Activated CD8-positive, alpha-beta T cell treated with anti-CD3 and anti-CD28 coated beads, Interleukin-2, amount 10 ng/mL, durations not matched to agents 7 days and 5 days (primary cell): ENCODE results near the gene MYH9. TPM values are rescaled to one million over a fixed set of nuclear protein-coding genes. Genes with fewer than 3 reads are reported as not detected.

Experiments used
- ATAC-seq: fragments of 150-1000 bp; cut with Tn5 transposase; one replicate; pipeline ENCODE4 v1.10.0; 2021; ENCODE audit warnings: moderate library complexity
- CTCF ChIA-PET: fragments of 350-600 bp; sonication (Branson Sonifier 250); formaldehyde crosslinking; loops from one replicate; lab custom pipeline; 2021; ENCODE audit warnings: antibody characterized with exemption; lab: Charles Lee
- POLR2A ChIA-PET: fragments of 350-600 bp; sonication (Branson Sonifier 250); formaldehyde crosslinking; loops from one replicate; lab custom pipeline; 2021; ENCODE audit warnings: antibody characterized with exemption; lab: Charles Lee
- DNase-seq: peaks from one replicate; pipeline ENCODE4 v3.0.0-alpha.2; 2020
- H3K27ac Mint-ChIP-seq: one replicate; pipeline ENCODE4 v1.8.0; 2021; ENCODE audit warnings: mild to moderate bottlenecking, mixed read lengths
- H3K27me3 Mint-ChIP-seq: one replicate; pipeline ENCODE4 v1.8.0; 2021; ENCODE audit warnings: low read depth, mixed read lengths
- H3K36me3 Mint-ChIP-seq: one replicate; pipeline ENCODE4 v1.8.0; 2021; ENCODE audit warnings: low read depth, mixed read lengths
- H3K4me1 Mint-ChIP-seq: one replicate; pipeline ENCODE4 v1.8.0; 2021; ENCODE audit warnings: low read depth, mixed read lengths
- H3K4me3 Mint-ChIP-seq: one replicate; pipeline ENCODE4 v1.8.0; 2021; ENCODE audit warnings: mild to moderate bottlenecking, mixed read lengths
- H3K9me3 Mint-ChIP-seq: one replicate; pipeline ENCODE4 v1.8.0; 2022; ENCODE audit warnings: mixed read lengths; ENCODE audit not compliant: insufficient read depth
- total RNA-seq, 2 experiments: library from RNA; stranded (reverse); gene quantifications; one replicate each; pipeline ENCODE4 v1.2.3, GENCODE V29; 2021

The MYH9 gene
- total RNA-seq, 2 experiments from 2014 or later: 857 to 883 TPM

DNA sequence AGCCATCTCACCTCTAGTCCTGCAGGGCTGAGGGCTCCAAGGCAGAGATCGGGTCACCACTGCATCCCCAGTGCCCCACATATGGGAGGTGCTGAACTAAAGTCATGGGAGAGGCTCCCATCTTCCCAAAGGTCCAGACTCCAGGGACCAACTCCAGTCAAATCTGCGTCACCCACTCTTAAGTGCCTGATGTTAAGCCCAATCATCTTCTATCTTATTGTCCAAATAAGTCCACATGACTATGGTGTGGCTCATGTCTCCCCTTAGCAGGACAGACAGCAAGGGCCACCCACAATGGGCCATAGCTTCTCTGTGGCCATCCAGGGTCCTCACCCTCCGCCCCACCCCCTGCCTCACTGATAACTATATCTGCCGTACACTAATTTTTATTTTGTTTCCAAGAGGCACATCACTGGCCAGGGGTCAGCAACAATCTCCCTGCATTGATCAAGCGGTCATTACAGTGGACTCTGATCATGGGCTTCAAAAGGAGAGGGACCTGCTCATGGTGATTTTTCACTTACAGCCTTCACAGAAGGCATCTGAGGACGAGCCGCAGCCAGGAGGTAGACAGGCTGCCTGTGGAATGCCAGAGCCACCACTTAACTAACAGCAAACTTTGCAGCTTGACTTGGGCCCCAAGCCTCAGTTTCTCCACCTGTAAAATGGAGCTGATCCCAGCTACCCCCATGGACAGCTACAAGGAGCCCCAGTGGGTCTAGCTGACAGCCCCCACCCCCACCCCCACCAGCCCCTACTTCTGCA is 23.3 kb downstream of the MYH9 start:
- CTCF ChIA-PET: interaction anchor here (0.6 to 3.3 kb wide), 17 partner anchors 9 to 122 kb away, joined by 3 to 32 read pairs (median 5); partner anchors contain the start of gene MYH9
- Mint-ChIP-seq H3K27ac (peak overlapping the region; percentile 88), H3K27me3 (no peaks in the 10 kb centered on the region), H3K4me1 (peaks cover 96% of the 10 kb centered on the region), H3K9me3 (no peaks in the 10 kb centered on the region), H3K4me3 (peak overlapping the region; percentile 52), H3K36me3 (peaks cover 71% of the 10 kb centered on the region)
- ATAC-seq (no peak), DNase-seq (no peak)
- POLR2A ChIA-PET: interaction anchor here (0.7 to 3.0 kb wide), 10 partner anchors 9 to 82 kb away, joined by 3 to 24 read pairs (median 8); partner anchors contain the start of gene MYH9

DNA sequence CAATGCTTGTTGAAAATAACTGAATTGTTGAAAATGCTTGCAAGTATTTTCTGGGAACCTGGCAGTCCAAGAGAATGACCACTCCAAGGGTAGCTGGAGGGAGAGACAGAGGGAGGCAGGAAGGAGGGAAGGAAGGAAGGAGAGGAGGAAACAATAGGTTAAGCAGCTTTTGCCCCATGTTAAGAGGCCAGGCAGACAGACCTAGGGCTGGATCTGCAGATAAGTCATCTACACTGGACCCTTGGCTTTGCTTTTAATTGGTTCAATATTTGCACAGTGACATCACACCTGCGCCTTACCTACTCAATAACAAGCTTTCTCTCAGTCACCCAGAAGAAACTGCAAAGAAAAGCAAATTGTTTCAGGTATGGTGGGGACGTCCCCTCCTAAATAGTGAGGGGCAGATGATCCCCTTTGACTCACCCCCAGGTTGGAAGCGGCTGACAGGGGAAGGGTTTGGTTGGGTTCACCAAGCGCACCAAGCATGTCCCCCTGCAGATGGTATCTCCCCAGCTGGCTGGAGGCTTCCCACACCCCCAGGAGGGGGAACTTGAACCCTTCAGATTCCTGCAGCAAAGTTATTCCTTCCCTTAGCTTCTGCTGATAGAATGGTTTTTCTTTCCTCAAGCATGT is 24.3 kb downstream of the MYH9 start:
- POLR2A ChIA-PET: interaction anchor here (1.0 to 3.0 kb wide), 3 partner anchors 14 to 31 kb away, joined by 3 to 17 read pairs (median 5); no protein-coding TSS in a partner anchor
- DNase-seq (no peak), ATAC-seq (no peak)
- CTCF ChIA-PET: interaction anchor here (0.9 to 3.3 kb wide), 3 partner anchors 10 to 29 kb away, joined by 3 to 32 read pairs (median 15); no protein-coding TSS in a partner anchor
- Mint-ChIP-seq H3K27ac (peak overlapping the region; percentile 88), H3K27me3 (no peaks in the 10 kb centered on the region), H3K4me1 (peaks cover 98% of the 10 kb centered on the region), H3K9me3 (no peaks in the 10 kb centered on the region), H3K36me3 (peaks cover 74% of the 10 kb centered on the region), H3K4me3 (peak overlapping the region; percentile 52)

GRCh38 chr22:36362932-36363331 is 24.8 kb downstream of the MYH9 start:
- no peaks in the 10 kb centered on the region for H3K9me3 Mint-ChIP-seq
- peaks cover 95% of the 10 kb centered on the region for H3K4me1 Mint-ChIP-seq
- DNase-seq (no peak), ATAC-seq (no peak)
- ChIA-PET POLR2A (interaction anchor here (1.0 to 3.0 kb wide), 3 partner anchors 15 to 31 kb away, joined by 3 to 17 read pairs (median 5); no protein-coding TSS in a partner anchor), CTCF (interaction anchor here (0.9 to 3.3 kb wide), 3 partner anchors 10 to 23 kb away, joined by 3 to 32 read pairs (median 4); no protein-coding TSS in a partner anchor)
- H3K4me3 Mint-ChIP-seq: no peak overlapping the region
- no peaks in the 10 kb centered on the region for H3K27me3 Mint-ChIP-seq
- peak overlapping the region; percentile 88 for H3K27ac Mint-ChIP-seq
- peaks cover 71% of the 10 kb centered on the region for H3K36me3 Mint-ChIP-seq

- H3K36me3 Mint-ChIP-seq: peaks cover 69% of the 10 kb centered on the region
These were observed 25.7 kb downstream of the MYH9 start for GRCh38 chr22:36362075-36362474.

GRCh38 chr22:36360871-36361383 is 26.8 kb downstream of the MYH9 start:
- no peaks in the 10 kb centered on the region for H3K27me3 Mint-ChIP-seq
- no peaks in the 10 kb centered on the region for H3K9me3 Mint-ChIP-seq
- DNase-seq (no peak), ATAC-seq (no peak)
- CTCF ChIA-PET: interaction anchor here (1.5 kb wide), 1 partner anchor 110 kb away, joined by 4 read pairs; no protein-coding TSS in a partner anchor
- peak overlapping the region; percentile 88 for H3K27ac Mint-ChIP-seq
- peaks cover 93% of the 10 kb centered on the region for H3K4me1 Mint-ChIP-seq
- POLR2A ChIA-PET: interaction anchor here (1.7 to 1.8 kb wide), 2 partner anchors 16 to 20 kb away, joined by 5 read pairs; no protein-coding TSS in a partner anchor
- H3K36me3 Mint-ChIP-seq: peaks cover 66% of the 10 kb centered on the region
- H3K4me3 Mint-ChIP-seq: peak overlapping the region; percentile 9

More at GRCh38 chr22:36362075-36362474, 25.7 kb downstream of the MYH9 start:
- Mint-ChIP-seq H3K4me1 (peaks cover 95% of the 10 kb centered on the region), H3K27ac (peak overlapping the region; percentile 88), H3K4me3 (no peak overlapping the region), H3K9me3 (no peaks in the 10 kb centered on the region), H3K27me3 (no peaks in the 10 kb centered on the region)
- CTCF ChIA-PET: interaction anchor here (1.5 to 1.6 kb wide), 2 partner anchors 22 to 109 kb away, joined by 4 read pairs; no protein-coding TSS in a partner anchor
- DNase-seq (no peak), ATAC-seq (no peak)
- POLR2A ChIA-PET: interaction anchor here (0.7 to 1.0 kb wide), 2 partner anchors 23 to 43 kb away, joined by 3 read pairs; no protein-coding TSS in a partner anchor

GRCh38 chr22:36360011-36360410 is 27.8 kb downstream of the MYH9 start:
- Mint-ChIP-seq H3K9me3 (no peaks in the 10 kb centered on the region), H3K36me3 (peaks cover 72% of the 10 kb centered on the region), H3K4me3 (no peak overlapping the region), H3K27me3 (no peaks in the 10 kb centered on the region), H3K4me1 (peaks cover 94% of the 10 kb centered on the region), H3K27ac (peak overlapping the region; percentile 74)
- ChIA-PET POLR2A (interaction anchor here (1.1 to 1.8 kb wide), 4 partner anchors 10 to 45 kb away, joined by 5 to 6 read pairs (median 5); no protein-coding TSS in a partner anchor), CTCF (interaction anchor here (1.0 to 3.1 kb wide), 3 partner anchors 12 to 28 kb away, joined by 3 to 12 read pairs (median 12); no protein-coding TSS in a partner anchor)
- DNase-seq: no peak
- ATAC-seq: no peak

DNA sequence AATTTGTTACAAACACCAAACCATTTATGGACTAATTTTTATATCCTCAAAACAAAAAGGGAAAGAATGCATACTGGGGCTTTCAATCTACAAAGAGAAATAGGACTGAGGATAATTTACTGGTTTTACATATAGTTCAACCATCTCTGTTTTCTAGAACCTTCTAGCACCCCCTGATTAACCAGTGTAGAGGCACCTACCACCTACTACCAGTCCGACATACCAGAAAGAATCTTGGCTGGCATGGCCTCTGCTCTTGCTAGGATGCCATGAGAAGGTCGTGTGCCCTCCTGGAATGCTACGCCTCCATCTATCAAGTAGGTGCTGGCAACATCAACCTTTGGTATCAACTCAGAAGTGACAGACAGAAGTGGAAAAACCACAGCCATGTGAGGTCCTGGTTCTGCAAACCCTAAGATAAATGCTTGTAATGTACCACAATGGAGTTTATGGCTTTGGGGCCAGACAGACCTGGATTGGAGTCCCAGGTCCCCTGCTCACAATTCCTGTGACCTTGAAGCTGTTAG is 28.2 kb downstream of the MYH9 start:
- peak overlapping the region; percentile 4 for H3K4me3 Mint-ChIP-seq
- no peaks in the 10 kb centered on the region for H3K9me3 Mint-ChIP-seq
- ATAC-seq (no peak), DNase-seq (no peak)
- ChIA-PET POLR2A (interaction anchor here (1.0 to 1.8 kb wide), 5 partner anchors 11 to 46 kb away, joined by 3 to 6 read pairs (median 5); no protein-coding TSS in a partner anchor), CTCF (interaction anchor here (1.0 to 3.1 kb wide), 6 partner anchors 13 to 127 kb away, joined by 3 to 12 read pairs (median 9); no protein-coding TSS in a partner anchor)
- no peaks in the 10 kb centered on the region for H3K27me3 Mint-ChIP-seq
- peaks cover 74% of the 10 kb centered on the region for H3K36me3 Mint-ChIP-seq
- peak overlapping the region; percentile 74 for H3K27ac Mint-ChIP-seq
- H3K4me1 Mint-ChIP-seq: peaks cover 94% of the 10 kb centered on the region

GRCh38 chr22:36358533-36359469 is 29.0 kb downstream of the MYH9 start:
- Mint-ChIP-seq H3K27me3 (no peaks in the 10 kb centered on the region), H3K9me3 (no peaks in the 10 kb centered on the region), H3K4me1 (peaks cover 93% of the 10 kb centered on the region), H3K36me3 (peaks cover 69% of the 10 kb centered on the region), H3K4me3 (peak overlapping the region; percentile 13), H3K27ac (peak overlapping the region; percentile 74)
- DNase-seq (no peak), ATAC-seq (no peak)
- ChIA-PET CTCF (interaction anchor here (0.7 to 3.1 kb wide), 8 partner anchors 11 to 128 kb away, joined by 3 to 12 read pairs (median 6); partner anchors contain the start of gene MYH9), POLR2A (interaction anchor here (0.6 to 1.7 kb wide), 8 partner anchors 14 to 111 kb away, joined by 3 to 8 read pairs (median 5); no protein-coding TSS in a partner anchor)

DNA sequence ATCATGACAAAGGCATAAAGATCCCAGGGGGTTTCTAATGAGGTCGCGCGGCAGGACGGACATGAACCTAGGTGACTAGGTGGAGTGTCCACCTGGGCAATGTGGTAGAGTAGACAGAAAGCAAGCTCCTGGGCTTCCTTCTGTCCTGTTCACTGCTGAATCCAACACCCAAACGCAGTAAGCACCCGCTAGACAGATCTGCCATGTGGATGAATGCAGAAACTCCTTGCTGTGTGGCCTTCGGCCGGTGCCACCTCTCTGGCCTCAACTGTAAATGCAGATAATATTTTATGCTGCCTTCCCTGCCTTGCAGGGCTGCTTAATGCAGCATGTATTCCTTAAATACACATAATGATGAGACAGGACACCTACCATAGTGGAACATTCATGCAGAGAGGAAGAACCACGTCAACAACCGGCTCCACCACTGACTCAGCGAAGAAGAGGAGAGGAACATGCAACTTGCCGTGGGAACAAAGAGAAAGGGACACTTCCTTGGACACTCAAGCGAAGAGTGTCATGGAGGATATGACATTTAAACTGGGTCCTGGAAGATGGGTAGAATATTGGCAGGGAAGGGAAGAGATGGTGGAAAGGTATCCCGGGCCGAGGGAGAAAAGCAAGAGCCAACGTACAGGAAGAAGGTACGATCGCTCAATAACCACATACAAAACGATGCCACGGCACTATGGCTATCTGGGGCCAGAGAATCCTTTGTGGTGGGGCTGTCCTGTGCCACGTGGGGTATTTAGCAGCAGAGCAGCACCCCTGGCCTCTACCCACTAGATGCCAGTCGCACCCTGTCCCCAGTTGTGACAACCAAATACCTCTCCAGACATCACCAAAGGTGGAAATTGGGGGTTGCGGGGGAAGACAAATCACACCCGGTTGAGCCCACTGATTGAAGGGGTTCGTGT is 30.8 kb downstream of the MYH9 start:
- Mint-ChIP-seq H3K27me3 (no peaks in the 10 kb centered on the region), H3K4me1 (peaks cover 92% of the 10 kb centered on the region), H3K27ac (peak overlapping the region; percentile 79), H3K9me3 (no peaks in the 10 kb centered on the region), H3K4me3 (peak overlapping the region; percentile 53), H3K36me3 (peaks cover 65% of the 10 kb centered on the region)
- POLR2A ChIA-PET: interaction anchor here (0.7 to 1.7 kb wide), 12 partner anchors 13 to 113 kb away, joined by 3 to 9 read pairs (median 3); no protein-coding TSS in a partner anchor
- ATAC-seq (peak; percentile 35), DNase-seq (peak; percentile 62)
- CTCF ChIA-PET: interaction anchor here (0.6 to 3.3 kb wide), 14 partner anchors 8 to 536 kb away, joined by 3 to 15 read pairs (median 8); partner anchors contain the start of gene MYH9
